ENCODE results near the gene SFT2D3.

The SFT2D3 gene

DNA sequence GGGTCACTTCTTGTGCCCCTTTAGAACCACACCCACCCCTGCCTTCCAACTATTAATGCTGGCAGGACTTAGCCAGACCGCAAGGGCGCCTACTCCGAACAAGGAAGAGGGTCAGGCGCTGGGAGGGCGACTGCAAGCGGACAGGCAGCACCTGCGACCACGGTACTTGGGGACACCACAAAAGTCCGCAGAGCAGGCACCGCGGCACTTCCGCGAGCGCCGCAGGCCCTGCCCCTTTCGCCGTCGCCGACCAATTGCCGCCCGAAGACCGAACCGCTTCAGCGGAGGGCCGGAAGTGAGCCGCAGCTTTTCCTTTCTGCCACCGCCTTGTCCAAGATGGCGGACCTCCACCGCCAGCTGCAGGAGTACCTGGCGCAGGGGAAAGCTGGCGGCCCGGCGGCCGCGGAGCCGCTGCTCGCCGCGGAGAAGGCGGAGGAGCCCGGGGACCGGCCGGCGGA is at the start of gene SFT2D3:
Gene SFT2D3, plus strand, starts transcription at position 305 of the 458 bp plus-strand sequence. Its CDS starts 32 bp downstream, at position 337.
- peak; percentile 85 to 86 for DNase-seq

- no peak for DNase-seq
Measured at GRCh38 chr2:127651971-127652550, 49.2 kb upstream of the SFT2D3 start.

GRCh38 chr2:127652786-127653357 is 48.4 kb upstream of the SFT2D3 start:
- DNase-seq: no peak

DNA sequence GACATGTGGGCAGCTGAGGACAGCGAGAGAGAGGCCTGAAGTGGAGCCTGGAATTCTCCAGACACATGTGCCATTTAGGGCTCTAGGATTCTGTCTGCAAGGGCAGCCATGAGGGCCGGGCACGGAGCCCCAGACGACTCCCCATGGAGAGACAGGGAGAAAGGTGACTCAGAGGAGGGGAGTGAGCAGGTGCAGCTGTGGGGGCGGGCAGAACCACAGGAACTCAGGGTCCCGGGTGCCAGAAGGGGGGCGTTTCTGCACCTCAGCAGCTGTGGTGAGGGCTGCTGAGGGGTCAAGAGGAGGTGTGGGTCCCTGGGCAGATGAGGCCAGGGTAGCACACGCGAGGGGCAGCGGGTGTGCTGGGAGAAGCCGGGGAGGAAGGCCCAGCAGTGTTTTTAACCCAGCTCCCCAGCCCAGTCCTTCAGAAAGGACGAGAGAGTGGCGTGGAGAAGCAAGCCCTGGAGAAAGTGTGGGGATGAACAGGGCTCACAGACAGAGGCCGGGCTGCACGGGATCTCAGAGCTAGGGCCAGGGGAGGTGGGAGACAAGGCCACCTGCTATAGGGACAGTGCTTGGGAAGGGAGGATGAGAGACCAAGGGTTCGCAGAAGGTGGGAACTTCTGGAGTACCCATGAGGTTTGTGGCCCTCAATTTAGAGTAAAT is 47.7 kb upstream of the SFT2D3 start:
- no peak for DNase-seq

- no peak for DNase-seq
Measured at GRCh38 chr2:127654084-127654837, 47.0 kb upstream of the SFT2D3 start.

- no peak for DNase-seq
Measured at GRCh38 chr2:127654838-127655175, 46.5 kb upstream of the SFT2D3 start.

DNA sequence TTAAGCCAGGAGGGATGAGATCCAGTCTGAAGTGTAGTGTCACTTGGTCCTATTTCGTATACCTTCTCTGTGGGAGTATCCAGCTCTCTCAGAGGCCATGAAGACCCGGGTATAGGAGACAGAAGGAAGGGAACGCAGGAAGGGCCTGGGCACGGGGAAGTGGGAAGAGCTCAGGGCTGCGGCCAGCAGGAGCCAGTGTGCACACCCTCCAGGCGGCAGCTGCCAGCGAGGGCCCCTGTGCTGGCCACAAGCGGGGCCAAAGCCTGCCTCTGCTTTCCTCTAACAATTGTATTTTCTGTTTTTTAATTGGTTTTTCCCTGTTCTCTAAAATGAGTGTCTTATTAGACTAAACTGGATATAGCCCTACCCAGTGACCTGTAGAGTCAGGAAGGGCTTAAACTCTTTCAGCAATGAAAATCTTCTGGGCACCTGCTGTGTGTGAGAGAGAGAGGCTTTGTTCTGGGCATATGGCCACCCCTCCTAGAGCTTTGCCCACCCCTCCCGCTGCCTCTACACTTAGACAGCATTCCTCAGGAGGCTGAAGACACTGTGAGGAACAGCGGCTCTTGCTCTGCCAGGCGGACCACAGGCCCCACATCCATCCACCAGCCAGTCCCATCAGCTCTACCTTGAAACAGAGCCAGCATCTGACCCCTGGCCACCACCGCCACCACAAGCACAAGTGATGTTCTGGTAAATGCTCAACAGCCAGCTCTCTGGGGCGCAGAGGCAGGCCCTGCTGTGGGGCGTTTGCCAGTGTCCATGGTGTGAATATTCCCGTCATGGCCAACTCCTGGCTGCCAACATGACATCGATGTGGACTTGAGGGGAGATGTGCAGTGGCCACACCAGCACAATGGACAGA is 45.9 kb upstream of the SFT2D3 start:
- DNase-seq: no peak

- DNase-seq: no peak
Measured at GRCh38 chr2:127656569-127657231, 44.6 kb upstream of the SFT2D3 start.

GRCh38 chr2:127657232-127657595 is 44.1 kb upstream of the SFT2D3 start:
- no peak for DNase-seq

DNA sequence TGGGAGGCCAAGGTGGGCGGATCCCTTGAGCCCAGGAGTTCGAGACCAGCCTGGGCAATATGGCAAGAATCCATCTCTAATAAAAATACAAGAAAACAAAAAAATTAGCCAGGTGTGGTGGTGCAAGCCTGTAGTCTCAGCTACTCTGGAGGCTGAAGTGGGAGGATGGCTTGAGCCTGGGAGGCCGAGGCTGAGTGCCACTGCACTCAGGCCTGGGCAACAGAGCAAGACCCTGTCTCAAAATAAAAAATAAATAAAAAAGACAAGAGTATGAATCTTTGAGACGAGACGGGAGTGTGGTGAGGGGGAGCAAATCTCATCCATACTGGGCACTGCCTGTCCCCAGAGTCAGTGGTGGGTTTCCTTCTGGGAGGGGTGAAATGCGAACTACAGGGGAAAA is 43.2 kb upstream of the SFT2D3 start:
- no peak for DNase-seq

- no peak for DNase-seq
Measured at GRCh38 chr2:127658641-127659407, 42.5 kb upstream of the SFT2D3 start.

GRCh38 chr2:127659408-127660290 is 41.6 kb upstream of the SFT2D3 start:
- DNase-seq: no peak

GRCh38 chr2:127660291-127660578 is 41.1 kb upstream of the SFT2D3 start:
- no peak for DNase-seq

DNA sequence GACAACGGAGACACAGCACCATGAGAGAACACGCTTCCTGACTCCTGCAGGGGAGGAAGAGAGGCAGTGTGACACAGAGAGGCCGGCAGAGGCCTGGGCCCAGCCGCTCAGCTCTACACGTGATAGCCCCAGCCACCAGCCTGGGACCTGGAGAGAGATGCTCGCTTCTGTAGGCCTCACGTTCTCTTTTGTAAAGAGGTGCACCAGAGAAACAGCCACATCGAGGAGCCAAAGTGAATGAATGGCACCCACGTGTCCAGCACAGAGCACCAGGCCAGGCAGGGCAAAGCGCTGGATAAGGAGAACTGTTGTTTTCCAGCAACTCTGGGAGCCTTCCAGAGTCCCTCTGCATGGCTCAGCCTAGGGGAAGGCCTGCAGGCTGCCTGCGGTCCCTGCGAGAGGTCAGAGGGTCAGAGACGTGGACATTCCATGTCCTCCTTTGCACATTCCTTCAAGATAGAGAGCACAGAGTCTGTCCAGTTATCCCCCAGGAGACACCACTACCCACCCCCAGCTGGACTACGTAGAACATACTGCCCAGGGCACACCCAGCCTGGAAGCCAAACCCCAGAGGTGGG is 40.1 kb upstream of the SFT2D3 start:
- no peak for DNase-seq

GRCh38 chr2:127661949-127662510 is 39.3 kb upstream of the SFT2D3 start:
- DNase-seq: no peak

GRCh38 chr2:127662937-127663565 is 38.2 kb upstream of the SFT2D3 start:
- DNase-seq: no peak

DNA sequence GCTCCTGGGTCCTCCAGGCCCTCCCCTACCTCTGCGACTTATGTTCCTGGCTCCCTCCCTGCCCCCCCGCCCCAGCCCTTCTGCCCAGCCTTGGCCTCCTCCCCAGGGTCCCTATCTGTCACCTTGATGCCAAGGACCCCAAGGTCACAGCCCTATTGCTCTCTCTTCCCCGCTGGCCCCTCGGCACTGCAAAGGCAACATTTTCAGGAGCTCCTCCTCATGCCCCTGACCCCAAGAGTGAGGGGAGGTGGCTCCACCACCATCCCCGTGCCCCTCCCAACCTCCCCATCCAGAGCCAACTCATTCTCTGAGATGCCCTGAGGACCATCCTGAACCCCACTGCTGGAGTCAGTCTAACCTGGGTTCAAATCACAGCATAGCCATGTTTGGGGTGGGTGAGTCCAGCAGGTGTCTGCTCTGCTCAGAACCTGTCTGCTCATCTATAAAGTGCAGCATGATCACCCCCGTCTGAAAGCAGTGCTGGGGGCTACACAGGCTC is 37.7 kb upstream of the SFT2D3 start:
- no peak for DNase-seq

GRCh38 chr2:127664065-127664894 is 37.0 kb upstream of the SFT2D3 start:
- no peak for DNase-seq
